Amygdala (tissue), 56 donors: Measurements from ENCODE around the gene KRT20.

Source experiments
- DNase-seq, 56 donors: peaks; one replicate each; lab custom pipeline; 2025; lab: John Stamatoyannopoulos, UW

The KRT20 gene

GRCh38 chr17:40854175-40854814, 30.7 kb downstream of the KRT20 start:
- no peak for DNase-seq

GRCh38 chr17:40852364-40852763, 32.7 kb downstream of the KRT20 start:
- no peak for DNase-seq

- no peak for DNase-seq
Measured at GRCh38 chr17:40850293-40850972, 34.6 kb downstream of the KRT20 start.

- no peak for DNase-seq
Measured at GRCh38 chr17:40849723-40850122, 35.3 kb downstream of the KRT20 start.

GRCh38 chr17:40848583-40849235, 36.3 kb downstream of the KRT20 start:
- no peak for DNase-seq

GRCh38 chr17:40846515-40847144, 38.4 kb downstream of the KRT20 start:
- DNase-seq, result no peak

GRCh38 chr17:40844671-40845107, 40.4 kb downstream of the KRT20 start:
- no peak for DNase-seq

- no peak for DNase-seq
Measured at GRCh38 chr17:40843242-40843641, 41.8 kb downstream of the KRT20 start.

GRCh38 chr17:40841246-40841645, 43.8 kb downstream of the KRT20 start:
- no peak for DNase-seq

- no peak for DNase-seq
Measured at GRCh38 chr17:40839194-40839593, 45.8 kb downstream of the KRT20 start.

GRCh38 chr17:40836020-40836419, 49.0 kb downstream of the KRT20 start:
- DNase-seq, result no peak

- DNase-seq, result no peak
Measured at GRCh38 chr17:40833882-40834281, 51.2 kb downstream of the KRT20 start.

GRCh38 chr17:40832840-40833239, 52.2 kb downstream of the KRT20 start:
- no peak for DNase-seq

GRCh38 chr17:40830085-40830776, 54.8 kb downstream of the KRT20 start:
- DNase-seq, result no peak

GRCh38 chr17:40828454-40829044, 56.5 kb downstream of the KRT20 start:
- DNase-seq, result no peak

- DNase-seq, result no peak
Measured at GRCh38 chr17:40827746-40828453, 57.1 kb downstream of the KRT20 start.
